GM18868 (cell line): ENCODE measurements around the gene ZBTB47.

ENCODE experiments used
- ATAC-seq: cut with Tn5 transposase; IDR thresholded peaks from one replicate; pipeline ENCODE4 v1.9.1; 2021; ENCODE audit warnings: mild to moderate bottlenecking, moderate library complexity; ENCODE audit not compliant: unreplicated experiment

The ZBTB47 gene

DNA sequence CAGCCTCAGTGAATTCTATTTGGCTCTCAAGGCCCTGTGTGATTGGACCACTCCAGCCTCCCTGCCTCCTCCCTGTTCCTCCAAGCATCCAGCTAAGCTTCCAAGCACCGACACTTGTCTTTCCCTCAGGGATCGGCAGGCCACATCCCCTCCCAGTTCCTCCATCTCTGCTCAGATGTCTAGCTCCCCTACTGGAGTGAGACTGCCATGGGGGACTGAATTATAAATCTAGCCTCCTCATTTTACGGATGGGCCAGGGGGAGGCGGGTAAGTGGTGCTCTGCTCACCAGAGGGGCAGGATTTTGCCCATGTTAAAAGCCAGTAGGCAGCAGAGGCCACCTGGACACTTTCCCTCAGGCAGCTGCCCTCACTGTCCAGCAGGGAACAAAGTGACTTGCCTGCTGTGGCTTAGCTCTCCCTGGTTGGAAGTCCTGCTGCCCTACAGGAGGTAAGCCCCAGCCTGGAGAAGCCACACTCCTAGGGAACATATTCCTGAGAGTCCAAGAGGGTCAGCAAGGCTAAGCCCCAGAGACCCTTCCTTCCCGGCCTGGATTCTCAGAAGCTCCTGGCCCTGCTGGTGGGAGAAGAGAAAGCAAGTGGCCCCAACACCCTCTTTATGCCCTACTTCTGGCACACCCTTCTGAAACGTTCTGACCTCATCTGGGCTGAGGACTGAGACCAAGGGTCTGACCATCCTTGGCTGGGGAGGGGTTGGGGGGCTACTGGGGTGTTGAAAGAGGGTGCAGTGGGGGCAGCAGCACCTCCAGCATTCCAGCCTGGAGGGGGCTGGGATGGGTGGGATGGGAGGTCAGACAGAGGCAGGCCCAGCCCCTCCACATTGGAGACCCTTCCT, 58.2 kb downstream of the ZBTB47 start:
- ATAC-seq: no peak

DNA sequence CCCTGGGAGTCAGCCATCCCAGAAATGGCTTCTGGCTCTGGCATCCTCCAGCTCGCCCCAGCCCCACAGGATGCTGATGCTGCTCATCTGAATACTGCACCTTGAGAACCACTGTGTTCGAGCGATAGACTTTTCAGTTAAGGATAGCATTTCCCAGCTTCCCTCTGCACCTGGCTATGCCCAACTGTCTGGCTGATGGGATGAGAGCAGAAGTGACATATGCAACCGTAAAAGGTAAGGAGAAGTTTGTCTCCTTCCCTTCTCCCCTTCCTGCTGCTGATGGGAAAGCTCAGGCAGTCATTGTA, 58.8 kb downstream of the ZBTB47 start:
- ATAC-seq: no peak

DNA sequence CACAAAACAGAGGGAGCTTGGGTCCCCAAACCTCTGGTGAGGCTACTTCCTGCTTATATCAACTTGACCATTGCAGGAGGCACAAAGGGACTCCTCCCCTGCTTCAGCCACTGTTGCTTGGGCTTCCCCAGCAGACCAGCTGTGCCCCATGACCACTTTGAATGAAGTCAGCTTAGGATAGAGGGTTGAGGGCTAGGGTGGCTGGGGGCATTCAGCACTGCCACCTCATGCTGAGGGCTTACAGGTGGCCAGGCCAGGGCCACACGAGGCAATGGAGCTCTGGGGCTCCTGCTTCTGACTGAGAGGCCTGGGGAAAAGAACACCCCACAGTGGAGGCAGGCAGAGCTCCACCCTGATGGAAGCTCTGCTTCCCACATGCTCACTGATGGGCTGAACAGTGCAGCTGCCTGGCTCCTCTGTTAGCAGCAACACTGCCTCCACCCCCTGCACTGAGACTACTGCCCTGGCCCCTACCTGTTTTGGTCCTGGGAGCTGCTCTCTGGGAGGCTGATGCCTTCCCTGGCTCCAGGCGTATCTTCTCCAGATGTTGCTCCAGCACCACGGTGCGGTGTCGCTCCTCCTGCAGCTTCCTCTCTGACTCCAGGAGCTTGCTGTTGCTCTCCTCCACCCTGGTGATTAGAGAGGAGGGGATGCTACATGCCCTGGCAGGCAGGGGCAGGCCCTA, 59.3 kb downstream of the ZBTB47 start:
- no peak for ATAC-seq

DNA sequence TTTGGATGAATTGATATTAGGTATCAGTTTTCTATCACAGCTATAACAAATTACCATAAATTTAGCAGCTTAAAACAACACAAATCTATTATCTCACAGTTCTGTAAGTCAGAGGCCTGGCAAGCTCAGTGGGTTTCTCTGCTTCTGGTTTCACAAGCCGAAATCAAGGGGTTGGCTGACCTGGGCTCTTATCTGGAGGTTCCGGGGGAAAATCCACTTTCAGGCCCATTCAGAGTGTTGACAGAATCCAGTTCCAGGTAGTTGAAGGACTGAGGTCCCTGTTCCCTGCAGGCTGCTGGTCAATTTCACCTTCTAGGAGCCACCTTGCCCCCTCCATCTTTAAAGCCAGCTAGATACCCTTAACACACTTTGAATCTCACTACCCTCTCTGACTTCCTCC, 60.2 kb downstream of the ZBTB47 start:
- ATAC-seq: no peak

DNA sequence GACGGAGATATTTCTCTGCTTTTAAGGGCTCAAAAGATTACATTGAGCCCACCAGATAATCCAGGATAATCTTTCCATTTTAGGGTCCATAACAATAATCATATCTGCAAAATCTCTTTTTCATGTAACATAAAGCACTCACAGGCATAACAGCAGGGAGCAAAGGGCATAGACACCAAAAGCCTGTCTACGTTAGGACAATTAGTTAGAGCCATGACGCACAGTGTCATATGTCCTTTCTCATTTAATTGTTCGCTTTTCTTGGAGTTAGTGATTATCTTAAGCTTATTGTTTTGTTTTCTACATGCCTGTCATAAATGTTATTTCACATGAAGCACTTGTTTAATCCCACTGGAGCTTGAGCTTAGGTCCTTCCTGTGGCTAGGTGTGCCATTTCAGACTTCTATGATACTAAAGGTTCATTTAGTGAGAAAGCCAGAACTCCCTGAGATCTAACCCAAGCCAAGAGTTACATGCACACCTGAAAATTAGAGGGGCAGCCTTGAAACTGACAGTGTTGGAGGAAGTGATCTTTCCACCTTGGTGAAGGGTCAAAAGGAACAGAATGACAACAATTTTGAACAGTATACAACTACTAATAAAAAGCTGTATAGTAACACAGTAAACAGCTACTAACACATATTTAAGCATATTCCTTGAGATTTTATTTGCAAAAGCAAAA, 60.8 kb downstream of the ZBTB47 start:
- no peak for ATAC-seq
